Hematopoietic multipotent progenitor cell (in vitro differentiated cells): ENCODE measurements around the gene UNCX. TPM values are rescaled to one million over a fixed set of nuclear protein-coding genes. Genes with fewer than 3 reads are reported as not detected.
A peak's percentile ranks its signal among the peaks of the same experiment; 100 is the strongest.
"Not testable (repeated sequence)": the region's sequence is repeated elsewhere in the genome, so short reads cannot be mapped to it uniquely, and the experiment has no call there.

Experiments used
- DNase-seq, 3 donors: peaks; one replicate each; pipeline ENCODE4 v3.0.0-alpha.2; 2011 to 2015; ENCODE audit warnings: low read depth in 2 of 3, low spot score in 2 of 3
- total RNA-seq: library from RNA; depleted of rRNA; stranded (reverse); fragments of >200 nt; gene quantifications from one replicate; pipeline ENCODE4 v1.2.3, GENCODE V29; 2012

Gene UNCX
- total RNA-seq = not detected

- DNase-seq = no peak
Measured at GRCh38 chr7:1232623-1233332, at the start of gene UNCX. Gene UNCX (plus strand): TSS chr7:1232872. CDS start chr7:1233018, 146 bp downstream.

GRCh38 chr7:1187127-1187526, 45.5 kb upstream of the UNCX start:
- DNase-seq = no peak

DNA sequence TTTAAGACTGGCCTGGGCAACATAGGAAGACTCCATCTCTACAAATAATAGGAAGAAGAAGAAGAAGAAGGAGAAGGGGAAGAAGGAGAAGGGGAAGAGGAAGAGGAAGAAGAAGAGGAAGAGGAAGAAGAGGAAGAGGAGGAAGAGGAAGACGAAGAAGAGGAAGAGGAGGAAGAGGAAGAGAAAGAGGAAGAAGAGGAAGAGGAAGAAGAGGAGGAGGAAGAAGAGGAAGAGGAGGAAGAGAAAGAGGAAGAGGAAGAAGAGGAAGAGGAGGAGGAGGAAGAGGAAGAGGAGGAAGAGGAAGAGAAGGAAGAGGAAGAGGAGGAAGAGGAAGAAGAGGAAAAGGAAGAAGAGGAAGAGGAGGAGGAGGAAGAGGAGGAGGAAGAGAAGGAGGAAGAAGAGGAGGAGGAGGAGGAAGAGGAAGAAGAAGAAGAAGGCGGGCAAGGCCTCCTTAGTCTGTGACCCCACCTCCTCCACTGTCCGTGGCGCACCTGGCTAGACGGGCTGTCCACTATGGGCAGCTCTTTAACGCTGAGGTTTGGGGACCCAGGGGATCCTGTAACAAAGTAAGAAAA, 43.9 kb upstream of the UNCX start:
- no peak for DNase-seq

DNA sequence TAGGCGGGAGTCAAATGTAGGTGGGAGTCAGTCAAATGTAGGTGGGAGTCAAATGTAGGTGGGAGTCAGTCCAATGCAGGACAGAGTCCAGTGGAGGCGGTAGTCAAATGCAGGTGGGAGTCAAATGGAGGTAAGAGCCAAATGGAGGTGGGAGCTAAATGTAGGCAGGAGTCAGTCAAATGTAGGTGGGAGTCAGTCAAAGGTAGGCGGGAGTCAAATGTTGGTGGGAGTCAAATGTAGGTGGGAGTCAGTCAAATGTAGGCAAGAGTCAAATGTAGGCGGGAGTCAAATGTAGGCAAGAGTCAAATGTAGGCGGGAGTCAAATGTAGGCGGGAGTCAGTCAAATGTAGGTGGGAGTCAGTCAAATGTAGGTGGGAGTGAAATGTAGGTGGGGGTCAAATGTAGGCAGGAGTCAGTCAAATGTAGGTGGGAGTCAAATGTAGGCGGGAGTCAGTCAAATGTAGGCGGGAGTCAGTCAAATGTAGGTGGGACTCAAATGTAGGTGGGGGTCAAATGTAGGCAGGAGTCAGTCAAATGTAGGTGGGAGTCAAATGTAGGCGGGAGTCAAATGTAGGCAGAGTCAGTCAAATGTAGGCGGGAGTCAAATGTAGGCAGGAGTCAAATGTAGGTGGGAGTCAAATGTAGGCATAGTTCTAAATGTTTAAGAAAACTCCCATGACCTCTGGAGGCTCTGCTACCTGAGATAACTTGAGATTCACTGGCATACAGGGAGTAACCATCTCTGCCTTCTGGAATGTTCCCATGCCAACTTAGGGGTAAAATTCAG, 42.5 kb upstream of the UNCX start:
- DNase-seq = no peak

- DNase-seq = peak in 2 of 3 donors; percentile 74 to 79
Measured at GRCh38 chr7:1192171-1192676, 40.4 kb upstream of the UNCX start.

DNA sequence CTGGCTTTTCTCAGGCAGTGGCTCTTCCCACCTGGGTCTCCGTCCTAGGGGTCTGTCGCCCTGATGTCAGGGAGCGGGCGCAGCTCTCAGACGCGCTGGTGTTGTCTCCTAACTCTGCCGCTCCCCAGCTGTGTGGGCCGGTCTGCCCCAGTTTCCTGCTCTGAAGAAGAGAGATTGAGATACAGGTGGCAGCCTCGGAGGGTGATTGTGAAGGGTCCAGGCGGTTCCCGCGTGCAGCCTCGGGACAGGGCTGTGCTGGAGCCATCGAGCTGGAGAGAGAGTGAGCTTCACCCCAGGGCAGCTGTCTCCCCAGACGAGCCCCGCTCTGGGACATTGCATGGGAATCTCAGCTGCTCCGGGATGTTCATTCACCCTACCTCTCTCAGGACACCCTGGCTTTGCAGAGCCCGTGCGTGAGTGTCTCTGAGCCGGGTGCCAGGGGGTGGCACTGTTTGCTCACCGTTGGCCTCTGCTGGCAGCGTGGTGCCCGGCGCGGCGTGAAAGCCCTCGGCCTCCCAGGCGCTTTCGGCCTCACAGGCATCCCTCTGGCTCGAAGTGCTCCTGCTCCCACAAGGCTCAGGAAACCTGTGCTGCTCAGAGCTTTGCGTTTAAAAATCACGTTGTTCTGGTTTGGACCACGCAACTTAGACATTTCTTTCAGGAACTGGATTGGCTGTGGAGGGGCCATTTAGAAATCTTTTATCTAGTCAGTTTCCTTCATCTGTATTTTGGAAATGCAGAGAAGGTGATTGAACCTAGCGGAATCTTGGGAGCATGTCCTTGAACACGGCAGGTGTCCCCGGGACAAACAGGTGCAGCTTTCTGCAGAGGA, 38.9 kb upstream of the UNCX start:
- peak in 2 of 3 donors; percentile 57 to 61 for DNase-seq

- not testable (repeated sequence) for DNase-seq
Measured at GRCh38 chr7:1196441-1196840, 36.2 kb upstream of the UNCX start.

DNA sequence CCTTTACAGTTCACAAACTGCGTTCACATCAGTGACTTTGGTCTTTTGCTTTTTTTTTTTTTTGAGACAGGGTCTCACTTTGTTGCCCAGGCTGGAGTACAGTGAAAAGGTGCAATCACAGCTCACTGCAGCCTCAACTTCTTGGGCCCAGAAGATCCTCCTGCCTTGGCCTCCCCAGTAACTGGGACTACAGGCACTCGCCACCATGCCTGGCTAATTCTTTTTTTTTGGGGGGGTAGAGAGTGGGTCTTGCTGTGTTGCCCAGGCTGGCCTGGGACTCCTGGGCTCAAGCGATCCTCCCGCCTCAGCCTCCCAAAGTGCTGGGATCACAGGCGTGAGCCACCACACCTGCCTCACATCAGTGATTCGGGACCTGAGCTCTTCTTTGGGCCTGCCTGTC, 35.7 kb upstream of the UNCX start:
- DNase-seq = no peak

GRCh38 chr7:1197997-1198625, 34.6 kb upstream of the UNCX start:
- DNase-seq = no peak

GRCh38 chr7:1200045-1200444, 32.6 kb upstream of the UNCX start:
- no peak for DNase-seq

DNA sequence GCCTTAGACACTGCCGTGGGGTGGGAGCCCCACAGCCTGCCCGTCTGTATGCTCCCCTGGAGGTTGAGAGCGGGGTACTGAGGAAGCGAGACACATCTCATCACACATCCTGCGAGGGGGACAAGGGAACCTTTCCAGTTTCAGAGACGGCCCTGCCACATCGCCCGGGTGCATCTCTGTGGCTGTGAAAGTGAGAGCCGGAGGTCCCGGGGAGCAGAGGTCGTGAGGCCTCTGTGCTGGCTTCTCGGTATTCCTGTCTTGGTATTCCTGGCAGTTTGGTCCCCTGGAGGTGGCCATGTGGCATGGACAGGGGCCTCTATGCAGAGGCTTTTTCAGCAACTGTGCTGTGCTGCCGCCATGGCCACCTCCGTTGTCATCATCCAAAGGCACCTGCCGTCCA, 30.8 kb upstream of the UNCX start:
- no peak for DNase-seq

DNA sequence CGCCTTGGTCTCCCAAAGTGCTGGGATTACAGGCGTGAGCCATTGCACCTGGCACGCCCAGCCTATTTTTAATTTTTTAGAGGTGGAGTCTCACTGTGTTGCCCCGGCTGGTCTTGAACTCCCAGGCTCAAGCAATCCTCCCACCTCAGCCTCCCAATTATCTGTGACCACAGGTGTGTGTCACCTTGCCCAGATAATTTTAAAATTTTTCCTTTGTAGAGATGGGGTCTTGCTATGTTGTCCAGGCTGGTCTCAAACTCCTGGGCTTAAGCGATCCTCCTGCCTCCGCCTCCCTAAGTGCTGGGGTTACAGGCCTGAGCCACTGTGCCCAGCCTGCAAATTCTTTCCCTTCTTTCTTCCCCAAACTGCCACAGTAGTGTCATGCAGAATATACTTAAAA, 29.8 kb upstream of the UNCX start:
- DNase-seq = not testable (repeated sequence)

- no peak for DNase-seq
Measured at GRCh38 chr7:1204460-1205140, 28.1 kb upstream of the UNCX start.

DNA sequence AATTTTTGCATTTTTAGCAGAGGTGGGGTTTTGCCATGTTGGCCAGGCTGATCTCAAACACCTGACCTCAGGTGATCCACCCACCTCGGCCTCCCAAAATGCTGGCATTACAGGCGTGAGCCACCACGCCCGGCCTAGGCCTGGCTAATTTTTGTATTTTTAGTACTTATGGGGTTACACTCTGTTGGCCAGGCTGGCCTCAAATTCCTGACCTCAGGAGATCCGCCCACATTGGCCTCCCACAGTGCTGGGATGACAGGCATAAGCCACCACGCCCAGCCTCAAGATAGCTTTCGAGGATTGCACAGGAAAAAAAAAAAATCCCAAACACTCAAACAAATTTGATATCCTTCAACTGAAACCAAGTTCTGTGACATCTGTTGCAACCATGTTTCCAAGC, 26.9 kb upstream of the UNCX start:
- DNase-seq = not testable (repeated sequence)

- DNase-seq = no peak
Measured at GRCh38 chr7:1209097-1209496, 23.6 kb upstream of the UNCX start.

- DNase-seq = no peak
Measured at GRCh38 chr7:1210321-1210978, 22.2 kb upstream of the UNCX start.

DNA sequence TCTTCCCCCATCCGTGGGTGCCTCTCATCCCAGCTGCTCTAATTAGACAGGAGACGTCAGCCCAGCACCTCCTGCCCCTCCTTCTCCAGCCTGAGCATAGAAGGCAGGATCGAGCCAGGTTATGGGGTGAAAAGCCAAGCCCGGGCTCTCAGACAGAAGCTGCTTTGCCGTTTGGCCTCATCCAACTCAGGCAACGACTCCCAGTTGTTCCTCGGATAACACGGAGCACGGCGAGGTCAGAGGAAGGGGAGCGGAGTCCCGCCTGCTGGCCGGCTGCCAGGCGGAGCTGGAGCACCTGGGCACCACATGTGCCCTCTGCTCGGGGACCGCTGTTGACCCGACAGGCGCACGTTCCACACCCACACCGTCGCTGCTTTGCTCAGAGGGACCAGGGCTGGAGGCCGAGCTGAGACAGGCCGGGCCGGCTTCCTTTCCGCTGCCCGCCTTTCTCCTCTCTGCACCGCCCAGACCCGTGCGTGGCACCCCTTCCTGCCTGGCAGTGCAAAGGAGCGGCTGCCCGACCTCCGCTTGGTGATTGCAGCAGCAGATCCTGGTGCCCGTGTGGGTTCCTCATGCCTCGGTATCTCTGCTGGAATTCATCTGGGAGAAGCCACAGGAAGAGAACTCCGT, 21.6 kb upstream of the UNCX start:
- DNase-seq = no peak

DNA sequence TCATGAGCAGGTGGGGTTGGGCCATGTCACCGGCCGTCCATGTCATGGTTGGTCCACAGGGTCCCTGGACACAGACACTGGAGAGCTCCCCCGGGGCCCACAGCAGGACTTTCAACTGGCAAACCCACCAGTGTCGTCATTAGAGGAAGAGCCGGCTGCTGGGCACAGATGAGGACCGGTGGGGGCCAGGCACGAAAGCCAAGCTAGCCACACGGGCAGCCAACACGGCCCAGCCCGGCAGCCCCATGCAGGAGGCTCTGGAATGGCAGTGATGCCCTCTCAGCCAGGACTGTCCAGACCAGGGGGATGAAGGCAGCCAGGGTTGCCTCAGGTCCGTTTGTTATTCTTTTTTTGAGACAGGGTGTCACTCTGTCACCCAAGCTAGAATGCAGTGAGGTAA, 21.1 kb upstream of the UNCX start:
- no peak for DNase-seq

GRCh38 chr7:1212025-1212424, 20.6 kb upstream of the UNCX start:
- not testable (repeated sequence) for DNase-seq
